GM23338 (cell line): ENCODE results near the gene ZNF714. TPM values are rescaled to one million over a fixed set of nuclear protein-coding genes. Genes with fewer than 3 reads are reported as not detected.

Experiments used
- ATAC-seq: fragments of 200-7000 bp; cut with Tn5 transposase; 3 replicates; pipeline ENCODE4 v1.9.1; 2020
- DNase-seq: peaks from one replicate; pipeline ENCODE4 v3.0.0-alpha.2; 2015; ENCODE audit warnings: low spot score
- H2AFZ ChIP-seq: fragments of 200-600 bp; sonication (generic); 2 replicates; pipeline ENCODE4 v1.8.0; 2016; ENCODE audit warnings: antibody characterized with exemption, mild to moderate bottlenecking, moderate library complexity
- H3F3A ChIP-seq: fragments of 200-600 bp; sonication (generic); replicated peaks from 2 replicates; pipeline ENCODE4 v1.8.0; 2017; ENCODE audit warnings: antibody characterized with exemption, mixed run types, low read depth
- H3K27ac ChIP-seq: fragments of 200-600 bp; sonication (generic); 2 replicates; pipeline ENCODE4 v1.6.1; 2016; ENCODE audit warnings: low read depth
- H3K27me3 ChIP-seq: fragments of 200-600 bp; sonication (generic); 2 replicates; pipeline ENCODE4 v1.8.0; 2016; ENCODE audit warnings: mild to moderate bottlenecking, mixed run types, moderate library complexity; ENCODE audit not compliant: insufficient read depth
- H3K36me3 ChIP-seq: fragments of 200-600 bp; sonication (generic); 2 replicates; pipeline ENCODE4 v1.8.0; 2016; ENCODE audit warnings: mild to moderate bottlenecking; ENCODE audit not compliant: insufficient read depth
- H3K4me1 ChIP-seq: fragments of 200-600 bp; sonication (generic); 2 replicates; pipeline ENCODE4 v1.8.0; 2016; ENCODE audit warnings: mild to moderate bottlenecking, moderate library complexity; ENCODE audit not compliant: insufficient read depth
- H3K4me2 ChIP-seq: fragments of 200-600 bp; sonication (generic); 2 replicates; pipeline ENCODE4 v1.7.1; 2017; ENCODE audit warnings: mixed run types
- H3K4me3 ChIP-seq: fragments of 200-600 bp; sonication (generic); 2 replicates; pipeline ENCODE4 v1.6.1; 2016; ENCODE audit warnings: mixed run types
- H3K79me2 ChIP-seq: fragments of 200-600 bp; sonication (generic); replicated peaks from 2 replicates; pipeline ENCODE4 v1.8.0; 2017; ENCODE audit warnings: mild to moderate bottlenecking; ENCODE audit not compliant: insufficient read depth
- H3K9me2 ChIP-seq: fragments of 200-600 bp; sonication (generic); 2 replicates; pipeline ENCODE4 v1.8.0; 2017; ENCODE audit not compliant: insufficient read depth
- H4K20me1 ChIP-seq: fragments of 200-600 bp; sonication (generic); replicated peaks from 2 replicates; pipeline ENCODE4 v1.8.0; 2017; ENCODE audit warnings: mild to moderate bottlenecking; ENCODE audit not compliant: insufficient read depth
- H3K27ac Mint-ChIP-seq: 2 replicates; pipeline ENCODE4 v1.8.0; 2020; ENCODE audit warnings: inconsistent platforms, mild to moderate bottlenecking, moderate library complexity, mixed read lengths
- H3K27me3 Mint-ChIP-seq: 3 replicates; pipeline ENCODE4 v1.8.0; 2022; ENCODE audit warnings: low read depth, mild to moderate bottlenecking, moderate library complexity, mixed read lengths, inconsistent platforms; ENCODE audit not compliant: insufficient read depth, poor library complexity
- H3K36me3 Mint-ChIP-seq: 3 replicates; pipeline ENCODE4 v1.8.0; 2021; ENCODE audit warnings: low read depth, mild to moderate bottlenecking, inconsistent platforms, moderate library complexity, mixed read lengths
- H3K4me1 Mint-ChIP-seq: 3 replicates; pipeline ENCODE4 v1.8.0; 2020; ENCODE audit warnings: mild to moderate bottlenecking, inconsistent platforms, mixed read lengths
- H3K4me3 Mint-ChIP-seq: 3 replicates; pipeline ENCODE4 v1.8.0; 2021; ENCODE audit warnings: moderate library complexity, mild to moderate bottlenecking, inconsistent platforms, mixed read lengths
- H3K9me3 Mint-ChIP-seq: 3 replicates; pipeline ENCODE4 v1.8.0; 2020; ENCODE audit warnings: moderate library complexity, mild to moderate bottlenecking, inconsistent platforms, mixed read lengths
- EZH2phosphoT487 ChIP-seq: fragments of 200-600 bp; sonication (generic); IDR thresholded peaks from one replicate; pipeline ENCODE4 v1.8.1; 2018; ENCODE audit warnings: antibody characterized with exemption; ENCODE audit not compliant: unreplicated experiment
- JUNB ChIP-seq: IDR thresholded peaks from one replicate; pipeline ENCODE4 v1.6.1; 2016; ENCODE audit warnings: antibody characterized with exemption; ENCODE audit not compliant: unreplicated experiment
- POLR2AphosphoS5 ChIP-seq: IDR thresholded peaks from 2 replicates; pipeline ENCODE4 v1.6.1; 2016; ENCODE audit warnings: antibody characterized with exemption, low read depth
- STAT1 ChIP-seq: IDR thresholded peaks from one replicate; pipeline ENCODE4 v1.6.1; 2016; ENCODE audit warnings: antibody characterized with exemption; ENCODE audit not compliant: unreplicated experiment
- ZNF114 ChIP-seq: fragments of 250-450 bp; sonication (Bioruptor Pico); IDR thresholded peaks from 2 replicates; pipeline ENCODE4 v1.5.0; 2020; ENCODE audit warnings: mild to moderate bottlenecking, moderate library complexity
- ZNF331 ChIP-seq: fragments of 250-450 bp; sonication (Bioruptor Pico); IDR thresholded peaks from 2 replicates; pipeline ENCODE4 v1.5.0; 2020; ENCODE audit warnings: low read depth, mild to moderate bottlenecking, moderate library complexity
- ZNF462 ChIP-seq: fragments of 250-450 bp; sonication (Bioruptor Pico); IDR thresholded peaks from 2 replicates; pipeline ENCODE4 v1.5.0; 2020; ENCODE audit warnings: mild to moderate bottlenecking, moderate library complexity
- polyA plus RNA-seq: library from polyadenylated mRNA; unstranded; fragments of >200 nt; fragmentation: Nextera tagmentation; extraction: Ambion mirVana; gene quantifications from 2 replicates; pipeline ENCODE4 v1.2.1, GENCODE V29; 2016
- total RNA-seq: library from RNA; depleted of rRNA; stranded (reverse); fragments of >200 nt; shearing (Covaris generic); gene quantifications from 2 replicates; pipeline ENCODE4 v1.2.3, GENCODE V29; 2014
- TF ChIP-seq, protein P1 (sequence below): IDR thresholded peaks from one replicate; pipeline ENCODE4 v1.6.1; 2018; ENCODE audit warnings: antibody characterized with exemption; ENCODE audit not compliant: unreplicated experiment
- TF ChIP-seq, protein P2 (sequence below), 2 experiments: fragments of 200-600 bp in 1 of 2; sonication (generic) in 1 of 2; conservative IDR thresholded peaks; 2 replicates each; pipeline versions ENCODE4 v1.5.1 to v1.6.1; 2016 to 2017; ENCODE audit warnings: antibody characterized with exemption in 2 of 2, low read depth in 2 of 2, mild to moderate bottlenecking in 2 of 2, moderate library complexity in 1 of 2

The ZNF714 gene
- total and polyA plus RNA-seq, 2 experiments from 2014 or later = 43.5 to 83.2 TPM

DNA sequence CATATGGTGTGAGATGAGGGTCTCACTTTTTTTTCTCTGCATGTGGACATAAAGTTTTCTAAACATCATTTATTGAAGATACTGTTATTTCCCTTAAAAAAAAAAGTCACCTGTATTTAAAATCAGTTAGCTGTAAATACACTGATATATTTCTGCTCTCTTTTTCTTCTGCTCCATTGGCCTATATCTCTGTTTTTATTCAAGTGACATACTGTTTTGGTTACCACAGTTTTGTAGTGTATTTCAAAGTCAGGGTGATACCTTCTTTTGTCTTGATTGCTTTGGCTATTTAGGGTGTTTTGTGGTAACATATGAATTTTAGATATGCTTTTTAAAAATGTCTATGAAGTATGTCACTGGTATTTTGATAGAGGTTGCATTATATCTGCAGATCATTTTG lies 44.1 kb downstream of the ZNF714 start:
- TF ChIP-seq, protein P1, sequence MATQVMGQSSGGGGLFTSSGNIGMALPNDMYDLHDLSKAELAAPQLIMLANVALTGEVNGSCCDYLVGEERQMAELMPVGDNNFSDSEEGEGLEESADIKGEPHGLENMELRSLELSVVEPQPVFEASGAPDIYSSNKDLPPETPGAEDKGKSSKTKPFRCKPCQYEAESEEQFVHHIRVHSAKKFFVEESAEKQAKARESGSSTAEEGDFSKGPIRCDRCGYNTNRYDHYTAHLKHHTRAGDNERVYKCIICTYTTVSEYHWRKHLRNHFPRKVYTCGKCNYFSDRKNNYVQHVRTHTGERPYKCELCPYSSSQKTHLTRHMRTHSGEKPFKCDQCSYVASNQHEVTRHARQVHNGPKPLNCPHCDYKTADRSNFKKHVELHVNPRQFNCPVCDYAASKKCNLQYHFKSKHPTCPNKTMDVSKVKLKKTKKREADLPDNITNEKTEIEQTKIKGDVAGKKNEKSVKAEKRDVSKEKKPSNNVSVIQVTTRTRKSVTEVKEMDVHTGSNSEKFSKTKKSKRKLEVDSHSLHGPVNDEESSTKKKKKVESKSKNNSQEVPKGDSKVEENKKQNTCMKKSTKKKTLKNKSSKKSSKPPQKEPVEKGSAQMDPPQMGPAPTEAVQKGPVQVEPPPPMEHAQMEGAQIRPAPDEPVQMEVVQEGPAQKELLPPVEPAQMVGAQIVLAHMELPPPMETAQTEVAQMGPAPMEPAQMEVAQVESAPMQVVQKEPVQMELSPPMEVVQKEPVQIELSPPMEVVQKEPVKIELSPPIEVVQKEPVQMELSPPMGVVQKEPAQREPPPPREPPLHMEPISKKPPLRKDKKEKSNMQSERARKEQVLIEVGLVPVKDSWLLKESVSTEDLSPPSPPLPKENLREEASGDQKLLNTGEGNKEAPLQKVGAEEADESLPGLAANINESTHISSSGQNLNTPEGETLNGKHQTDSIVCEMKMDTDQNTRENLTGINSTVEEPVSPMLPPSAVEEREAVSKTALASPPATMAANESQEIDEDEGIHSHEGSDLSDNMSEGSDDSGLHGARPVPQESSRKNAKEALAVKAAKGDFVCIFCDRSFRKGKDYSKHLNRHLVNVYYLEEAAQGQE = no peak
- TF ChIP-seq ZNF331 (CRISPR knock-in tag) (no peak), STAT1 (no peak), POLR2AphosphoS5 (no peak), JUNB (no peak), ZNF462 (CRISPR knock-in tag) (no peak), ZNF114 (CRISPR knock-in tag) (no peak), EZH2phosphoT487 (no peak)
- TF ChIP-seq, protein P2, sequence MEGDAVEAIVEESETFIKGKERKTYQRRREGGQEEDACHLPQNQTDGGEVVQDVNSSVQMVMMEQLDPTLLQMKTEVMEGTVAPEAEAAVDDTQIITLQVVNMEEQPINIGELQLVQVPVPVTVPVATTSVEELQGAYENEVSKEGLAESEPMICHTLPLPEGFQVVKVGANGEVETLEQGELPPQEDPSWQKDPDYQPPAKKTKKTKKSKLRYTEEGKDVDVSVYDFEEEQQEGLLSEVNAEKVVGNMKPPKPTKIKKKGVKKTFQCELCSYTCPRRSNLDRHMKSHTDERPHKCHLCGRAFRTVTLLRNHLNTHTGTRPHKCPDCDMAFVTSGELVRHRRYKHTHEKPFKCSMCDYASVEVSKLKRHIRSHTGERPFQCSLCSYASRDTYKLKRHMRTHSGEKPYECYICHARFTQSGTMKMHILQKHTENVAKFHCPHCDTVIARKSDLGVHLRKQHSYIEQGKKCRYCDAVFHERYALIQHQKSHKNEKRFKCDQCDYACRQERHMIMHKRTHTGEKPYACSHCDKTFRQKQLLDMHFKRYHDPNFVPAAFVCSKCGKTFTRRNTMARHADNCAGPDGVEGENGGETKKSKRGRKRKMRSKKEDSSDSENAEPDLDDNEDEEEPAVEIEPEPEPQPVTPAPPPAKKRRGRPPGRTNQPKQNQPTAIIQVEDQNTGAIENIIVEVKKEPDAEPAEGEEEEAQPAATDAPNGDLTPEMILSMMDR (conservative IDR thresholded peaks at IDR 0.05; ENCODE audit: low read depth in 2 of 2) = no peak
- DNase-seq (no peak), ATAC-seq (no peak)
- peaks cover 17% of the 10 kb centered on the region for H3K4me1 Mint-ChIP-seq
- Histone ChIP-seq H3K9me2 (no peaks in the 10 kb centered on the region), H3K27me3 (no peaks in the 10 kb centered on the region), H4K20me1 (no peaks in the 10 kb centered on the region), H3K4me3 (no peak overlapping the region), H3K27ac (no peak overlapping the region), H3F3A (no peaks in the 10 kb centered on the region), H2AFZ (no peak overlapping the region), H3K36me3 (no peaks in the 10 kb centered on the region), H3K4me1 (peaks cover 7% of the 10 kb centered on the region; the same call in 1 of the 2 replicates), H3K79me2 (no peaks in the 10 kb centered on the region), H3K4me2 (no peak overlapping the region)
- H3K27ac Mint-ChIP-seq = no peak overlapping the region
- peaks cover 3% of the 10 kb centered on the region for H3K27me3 Mint-ChIP-seq
- no peak overlapping the region for H3K4me3 Mint-ChIP-seq
- H3K36me3 Mint-ChIP-seq = peaks cover 8% of the 10 kb centered on the region; the same call in 2 of the 3 replicates
- H3K9me3 Mint-ChIP-seq = peaks cover 6% of the 10 kb centered on the region; the same call in 2 of the 3 replicates
